Activated B cell treated with CpG ODN at 0.5 μM for 24 hours (primary cell): ENCODE results near the gene CPEB4. TPM values are rescaled to one million over a fixed set of nuclear protein-coding genes. Genes with fewer than 3 reads are reported as not detected.

Experiments
- ATAC-seq: fragments of 200-7000 bp; cut with Tn5 transposase; one replicate; pipeline ENCODE4 v1.10.0; 2021; ENCODE audit warnings: low read depth, mild to moderate bottlenecking, moderate library complexity
- CTCF ChIA-PET: fragments of 350-600 bp; sonication (Branson Sonifier 250); formaldehyde crosslinking; loops from one replicate; lab custom pipeline; 2021; ENCODE audit warnings: antibody characterized with exemption; lab: Charles Lee
- POLR2A ChIA-PET: fragments of 350-600 bp; sonication (Branson Sonifier 250); formaldehyde crosslinking; loops from one replicate; lab custom pipeline; 2021; ENCODE audit warnings: antibody characterized with exemption; lab: Charles Lee
- DNase-seq: peaks from one replicate; pipeline ENCODE4 v3.0.0; 2022
- H3K27ac Mint-ChIP-seq: one replicate; pipeline ENCODE4 v1.8.0; 2020; ENCODE audit warnings: mixed read lengths
- H3K27me3 Mint-ChIP-seq: one replicate; pipeline ENCODE4 v1.8.0; 2021; ENCODE audit warnings: mixed read lengths
- H3K36me3 Mint-ChIP-seq: one replicate; pipeline ENCODE4 v1.8.0; 2021; ENCODE audit warnings: low read depth, mixed read lengths
- H3K4me1 Mint-ChIP-seq: one replicate; pipeline ENCODE4 v1.8.0; 2021; ENCODE audit warnings: mixed read lengths
- H3K4me3 Mint-ChIP-seq: one replicate; pipeline ENCODE4 v1.8.0; 2020; ENCODE audit warnings: mild to moderate bottlenecking, mixed read lengths
- H3K9me3 Mint-ChIP-seq: one replicate; pipeline ENCODE4 v1.8.0; 2020; ENCODE audit warnings: mixed read lengths
- CTCF ChIP-seq: fragments of 200-600 bp; IDR thresholded peaks from one replicate; pipeline ENCODE4 v1.8.0; 2022; ENCODE audit warnings: antibody characterized with exemption, mild to moderate bottlenecking
- intact Hi-C: fragments of 100-400 bp; cut with micrococcal nuclease; formaldehyde crosslinking; loops from one replicate; pipeline ENCODE4 v1.15.1; 2024
- total RNA-seq: library from RNA; stranded (reverse); gene quantifications from 2 replicates; pipeline ENCODE4 v1.2.3, GENCODE V29; 2022

The CPEB4 gene
- total RNA-seq, 1 donor from 2014 or later, result 30.0 TPM

- Mint-ChIP-seq H3K36me3 (no peaks in the 10 kb centered on the region), H3K4me3 (no peak overlapping the region), H3K9me3 (no peaks in the 10 kb centered on the region), H3K27me3 (no peaks in the 10 kb centered on the region), H3K4me1 (peaks cover 36% of the 10 kb centered on the region), H3K27ac (no peak overlapping the region)
- intact Hi-C loops, result no loop called here
- ChIA-PET POLR2A (interaction anchor here (0.9 kb wide), 1 partner anchor 8 kb away, joined by 4 read pairs; no protein-coding TSS in a partner anchor), CTCF (interaction anchor here (0.9 to 1.7 kb wide), 2 partner anchors 134 to 304 kb away, joined by 3 to 4 read pairs; partner anchors contain the start of gene BOD1)
- no peak for ATAC-seq
- no peak for DNase-seq
- TF ChIP-seq CTCF, result no peak
Measured at GRCh38 chr5:173920866-173921555, 32.9 kb downstream of the CPEB4 start.

DNA sequence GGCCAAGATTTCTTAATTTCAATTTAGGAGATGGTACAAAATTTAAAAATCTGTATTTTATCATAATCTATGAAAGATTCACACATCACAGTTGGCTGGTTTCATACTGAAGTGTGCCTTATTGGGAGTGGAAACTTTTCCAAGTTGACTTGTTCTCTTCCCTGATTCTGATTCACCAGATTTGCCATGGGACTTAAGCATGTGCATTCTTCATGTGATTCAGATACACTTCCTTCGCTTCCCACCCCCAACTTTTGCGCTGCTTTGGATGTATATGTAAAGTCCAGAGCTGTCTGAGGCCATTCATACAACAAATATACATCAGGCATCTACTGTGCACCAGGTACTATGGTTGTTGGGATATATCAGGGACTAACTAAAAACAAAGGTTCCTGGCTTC lies 34.4 kb downstream of the CPEB4 start:
- DNase-seq (no peak), ATAC-seq (no peak)
- ChIA-PET POLR2A (no interaction called here), CTCF (interaction anchor here (1.7 to 4.0 kb wide), 2 partner anchors 136 to 304 kb away, joined by 4 to 93 read pairs; partner anchors contain the start of gene BOD1)
- Mint-ChIP-seq H3K4me3 (no peak overlapping the region), H3K27ac (no peak overlapping the region), H3K9me3 (no peaks in the 10 kb centered on the region), H3K36me3 (peaks cover under 1% of the 10 kb centered on the region), H3K4me1 (peaks cover 27% of the 10 kb centered on the region), H3K27me3 (no peaks in the 10 kb centered on the region)
- no peak for TF ChIP-seq CTCF
- intact Hi-C loops, result no loop called here

DNA sequence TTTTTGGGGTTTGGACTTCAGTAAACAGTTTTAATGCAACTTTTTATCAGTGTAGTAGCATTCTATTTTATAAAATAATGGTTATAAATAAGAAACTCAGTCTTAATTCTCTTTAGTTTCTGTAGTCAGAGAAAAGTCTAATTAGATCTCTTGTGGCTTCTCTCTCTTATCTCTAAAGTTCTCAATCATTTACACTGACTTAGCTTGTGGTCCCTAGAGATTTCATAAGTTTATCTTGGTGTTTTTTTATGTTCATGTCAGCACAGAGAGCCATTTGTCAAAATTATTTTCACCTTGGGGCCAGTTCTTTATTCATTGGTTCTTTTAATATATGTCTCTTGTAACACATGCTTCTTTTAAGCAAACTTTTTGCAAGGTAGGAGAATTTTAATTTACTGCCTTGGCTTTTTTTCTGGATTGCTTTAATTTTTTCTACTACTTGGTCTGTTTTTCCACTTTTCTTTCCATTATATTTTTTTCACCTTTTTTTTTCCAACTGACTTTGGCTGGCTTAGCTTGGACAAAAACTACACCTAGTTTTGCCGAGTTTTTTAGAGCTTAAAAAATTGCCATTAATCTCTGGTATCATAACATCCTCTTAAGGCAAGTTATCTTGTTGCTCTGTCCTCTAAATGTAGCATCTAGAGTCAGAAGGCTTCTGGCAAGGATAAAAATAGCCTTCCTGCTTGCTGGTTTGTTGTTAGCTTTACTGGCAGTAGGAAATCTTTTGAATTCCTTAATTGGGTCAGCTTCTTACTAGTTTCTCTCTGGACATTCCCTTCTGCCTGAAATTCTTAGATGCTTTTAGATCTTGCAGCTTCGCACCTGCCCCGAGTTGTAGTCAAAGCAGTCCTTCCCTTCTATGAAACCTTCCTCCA lies 35.3 kb downstream of the CPEB4 start:
- H3K9me3 Mint-ChIP-seq, result no peaks in the 10 kb centered on the region
- ATAC-seq (no peak), DNase-seq (no peak)
- peaks cover 4% of the 10 kb centered on the region for H3K36me3 Mint-ChIP-seq
- ChIA-PET POLR2A (interaction anchor here (1.0 kb wide), 2 partner anchors 8 to 137 kb away, joined by 3 read pairs; no protein-coding TSS in a partner anchor), CTCF (interaction anchor here (2.5 to 4.0 kb wide), 2 partner anchors 46 to 305 kb away, joined by 8 to 93 read pairs; partner anchors contain the start of gene BOD1)
- H3K27ac Mint-ChIP-seq, result no peak overlapping the region
- intact Hi-C loops, result no loop called here
- TF ChIP-seq CTCF, result no peak
- H3K4me1 Mint-ChIP-seq, result peaks cover 27% of the 10 kb centered on the region
- no peak overlapping the region for H3K4me3 Mint-ChIP-seq
- no peaks in the 10 kb centered on the region for H3K27me3 Mint-ChIP-seq

DNA sequence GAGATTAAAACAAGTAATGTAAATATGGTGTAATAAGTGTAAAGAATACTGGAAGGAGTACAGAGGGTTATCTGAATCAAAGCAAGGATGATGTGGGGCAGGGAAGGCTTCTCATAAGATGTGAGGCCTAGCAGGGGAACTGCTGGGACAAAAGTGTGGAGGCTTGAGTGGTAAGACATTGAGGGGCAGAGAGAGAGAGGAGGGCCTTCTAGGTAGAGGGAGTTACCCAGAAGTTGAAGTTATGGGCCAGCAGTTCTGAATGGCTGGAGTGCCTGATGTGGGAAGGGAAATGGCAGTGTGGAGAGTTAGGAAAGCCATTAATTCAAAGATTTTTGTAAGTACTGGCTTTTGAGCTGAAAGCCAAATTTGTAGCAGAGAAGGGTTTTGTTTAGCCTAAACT lies 36.8 kb downstream of the CPEB4 start:
- peaks cover 4% of the 10 kb centered on the region for H3K36me3 Mint-ChIP-seq
- ATAC-seq (no peak), DNase-seq (no peak)
- TF ChIP-seq CTCF, result no peak
- ChIA-PET POLR2A (interaction anchor here (1.2 to 1.4 kb wide), 3 partner anchors 40 to 309 kb away, joined by 3 to 9 read pairs (median 4); partner anchors contain the start of gene BOD1), CTCF (interaction anchor here (0.6 to 4.0 kb wide), 38 partner anchors 10 to 313 kb away, joined by 3 to 93 read pairs (median 4); partner anchors contain the start of genes BOD1 and CPEB4)
- peaks cover 27% of the 10 kb centered on the region for H3K4me1 Mint-ChIP-seq
- H3K4me3 Mint-ChIP-seq, result no peak overlapping the region
- intact Hi-C loops, result loop anchor here (1.0 kb wide), 3 partner anchors 48 to 306 kb away; no protein-coding TSS in a partner anchor
- H3K27ac Mint-ChIP-seq, result peak overlapping the region; percentile 10
- H3K27me3 Mint-ChIP-seq, result no peaks in the 10 kb centered on the region
- H3K9me3 Mint-ChIP-seq, result no peaks in the 10 kb centered on the region
